Caco-2 (cell line): Measurements from ENCODE around the gene COQ4. TPM values are rescaled to one million over a fixed set of nuclear protein-coding genes. Genes with fewer than 3 reads are reported as not detected.
A peak's percentile ranks its signal among the peaks of the same experiment; 100 is the strongest.

Experiments
- Bru-seq: library from RNA; stranded (reverse); fragments of 400-500 nt; gene quantifications from one replicate; lab custom pipeline; 2021; lab: Mats Ljungman, UMichigan
- BruChase-seq, 2 experiments: library from RNA; stranded (reverse); fragments of 400-500 nt; gene quantifications; one replicate each; lab custom pipeline; 2021; lab: Mats Ljungman, UMichigan
- BruUV-seq: library from RNA; stranded (reverse); fragments of 400-500 nt; replicated peaks from 2 replicates; lab custom pipeline; 2021; lab: Mats Ljungman, UMichigan
- CTCF ChIA-PET: fragments of 300-600 bp; sonication (Branson Sonifier 250); formaldehyde crosslinking; loops from one replicate; lab custom pipeline; 2022; ENCODE audit warnings: antibody characterized with exemption; lab: Charles Lee
- POLR2A ChIA-PET: fragments of 300-600 bp; sonication (Branson Sonifier 250); formaldehyde crosslinking; loops from one replicate; lab custom pipeline; 2022; ENCODE audit warnings: antibody characterized with exemption; lab: Charles Lee
- DNase-seq, 2 experiments: peaks; one replicate each; pipeline versions ENCODE4 v3.0.0 to v3.0.0-alpha.2; 2020 to 2022
- H3K27me3 ChIP-seq: replicated peaks from 2 replicates; pipeline ENCODE4 v1.6.0; 2011; ENCODE audit warnings: low read length; ENCODE audit not compliant: control insufficient read depth, insufficient read depth
- H3K36me3 ChIP-seq: 2 replicates; pipeline ENCODE4 v1.5.1; 2011; ENCODE audit warnings: low read length; ENCODE audit not compliant: control insufficient read depth, insufficient read depth
- H3K4me1 ChIP-seq: fragments of 250-450 bp; sonication (Bioruptor Pico); 2 replicates; pipeline ENCODE4 v1.5.1; 2020; ENCODE audit warnings: mild to moderate bottlenecking
- H3K4me3 ChIP-seq: 2 replicates; pipeline ENCODE4 v1.5.1; 2011; ENCODE audit warnings: low read depth, mild to moderate bottlenecking, control low read depth, low read length
- H3K9me3 ChIP-seq: fragments of 250-450 bp; sonication (Bioruptor Pico); 2 replicates; pipeline ENCODE4 v1.5.1; 2020; ENCODE audit warnings: mild to moderate bottlenecking, moderate library complexity
- H3K27ac Mint-ChIP-seq: one replicate; pipeline ENCODE4 v1.8.0; 2022; ENCODE audit warnings: mixed read lengths; ENCODE audit not compliant: unreplicated experiment
- H3K27me3 Mint-ChIP-seq: one replicate; pipeline ENCODE4 v1.8.0; 2022; ENCODE audit warnings: mixed read lengths; ENCODE audit not compliant: insufficient read depth, unreplicated experiment
- H3K36me3 Mint-ChIP-seq: one replicate; pipeline ENCODE4 v1.8.0; 2022; ENCODE audit warnings: mild to moderate bottlenecking, mixed read lengths; ENCODE audit not compliant: insufficient read depth, unreplicated experiment
- H3K4me1 Mint-ChIP-seq: one replicate; pipeline ENCODE4 v1.8.0; 2022; ENCODE audit warnings: low read depth, mixed read lengths; ENCODE audit not compliant: unreplicated experiment
- H3K4me3 Mint-ChIP-seq: one replicate; pipeline ENCODE4 v1.8.0; 2022; ENCODE audit warnings: mild to moderate bottlenecking, moderate library complexity, mixed read lengths; ENCODE audit not compliant: unreplicated experiment
- H3K9me3 Mint-ChIP-seq: one replicate; pipeline ENCODE4 v1.8.0; 2022; ENCODE audit warnings: mixed read lengths; ENCODE audit not compliant: unreplicated experiment
- intact Hi-C: fragments of 100-400 bp; cut with micrococcal nuclease; formaldehyde crosslinking; loops from one replicate; pipeline ENCODE4 v1.10.0; 2022; ENCODE audit not compliant: unreplicated experiment
- long read RNA-seq: library from polyadenylated mRNA; stranded (forward); transcript quantifications from one replicate; pipeline ENCODE4 v2.0.0, GENCODE V29; 2022
- total RNA-seq: library from RNA; stranded (reverse); gene quantifications from 2 replicates; pipeline ENCODE4 v1.2.3, GENCODE V29; 2022
- TF ChIP-seq, protein P1 (sequence below), 2 experiments: fragments of 200-600 bp in 1 of 2; IDR thresholded peaks; 1 replicate in 1 of 2; 2 replicates in 1 of 2; pipeline versions ENCODE4 v1.5.1 to v1.8.0; 2011 to 2022; ENCODE audit warnings: antibody characterized with exemption in 1 of 2, control low read depth in 1 of 2, inconsistent platforms in 1 of 2, low read depth in 1 of 2, low read length in 1 of 2, mild to moderate bottlenecking in 1 of 2, moderate library complexity in 1 of 2; ENCODE audit not compliant: insufficient read depth in 1 of 2, severe bottlenecking in 1 of 2, unreplicated experiment in 1 of 2

COQ4 gene
- total RNA-seq (48.9 and 49.5 TPM in 2 replicates), Bru-seq, nascent RNA (percentile 73 among the genes with signal in this experiment), BruChase-seq, experiment 1, labeled RNA remaining after a 2-hour chase (percentile 77 among the genes with signal in this experiment), BruChase-seq, experiment 2, labeled RNA remaining after a 6-hour chase (percentile 77 among the genes with signal in this experiment)
- long read RNA-seq, transcript COQ4-201 (7 exons, 1,548 nt), result major isoform, 28 of 75 reads
- long read RNA-seq, transcript COQ4-205 (2 exons, 956 nt), result minor isoform, 22 of 75 reads
- long read RNA-seq, partial matches to known transcripts, result 6 of 75 reads
- long read RNA-seq, other reads (novel, unspliced or antisense), result 13 of 75 reads

DNA sequence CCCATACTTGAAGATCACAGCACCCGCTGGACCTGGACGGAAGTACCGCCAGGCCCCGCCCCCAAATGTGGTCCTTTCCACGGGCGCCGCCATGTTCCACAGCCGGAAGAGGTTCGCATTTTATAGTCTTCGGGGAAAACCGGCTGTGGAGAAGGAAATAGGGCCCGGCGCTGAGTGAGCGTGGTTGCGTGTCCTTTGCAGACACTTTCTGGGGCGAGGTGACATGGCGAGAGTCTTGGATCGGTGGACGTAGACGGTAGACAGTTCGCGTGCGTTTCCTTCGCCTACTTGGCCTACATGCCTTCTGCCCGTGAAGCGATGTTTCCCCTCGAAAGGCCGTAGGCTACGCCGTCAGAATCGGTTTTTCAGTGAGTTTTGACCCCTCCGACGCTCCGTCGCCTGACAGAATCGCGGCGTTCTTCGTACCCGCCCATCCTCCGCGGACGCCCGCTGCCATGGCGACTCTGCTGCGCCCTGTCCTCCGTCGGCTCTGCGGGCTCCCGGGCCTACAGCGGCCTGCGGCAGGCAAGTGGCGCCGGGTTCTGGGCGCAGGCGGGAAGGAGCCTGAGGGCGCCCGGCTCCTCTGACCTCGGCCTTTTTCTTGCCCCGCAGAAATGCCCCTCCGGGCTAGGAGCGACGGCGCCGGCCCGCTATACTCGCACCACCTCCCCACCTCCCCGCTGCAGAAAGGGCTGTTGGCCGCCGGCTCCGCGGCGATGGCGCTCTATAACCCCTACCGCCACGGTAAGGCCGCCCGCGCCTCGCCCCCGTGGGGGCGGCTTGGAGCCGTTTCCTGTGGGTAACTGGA lies at the start of gene COQ4, which contains the start of gene TRUB2:
Gene COQ4 (plus strand): TSS at position 436 of the 808 bp plus-strand sequence. CDS start 20 bp downstream, at position 456.
Gene TRUB2 (minus strand): TSS at position 44 of the 808 bp plus-strand sequence. CDS start 39 bp downstream, at position 5.
- Histone ChIP-seq H3K27me3 (no peaks in the 10 kb centered on the region), H3K4me3 (peak within 1 kb of the TSS; percentile 83), H3K4me1 (0 out of 2 replicates have a peak, but pooled peaks cover 4% of the 10 kb centered on the region), H3K36me3 (no peaks in the 10 kb centered on the region), H3K9me3 (no peaks in the 10 kb centered on the region)
- TSS peak; percentile 71 for BruUV-seq
- peak within 1 kb of the TSS; percentile 91 for H3K4me3 Mint-ChIP-seq
- peaks cover 1% of the 10 kb centered on the region for H3K4me1 Mint-ChIP-seq
- intact Hi-C loops, result loop anchor here (1.0 kb wide), 1 partner anchor 19 kb away; no protein-coding TSS in a partner anchor
- peak within 1 kb of the TSS; percentile 96 for H3K27ac Mint-ChIP-seq
- TF ChIP-seq, protein P1, sequence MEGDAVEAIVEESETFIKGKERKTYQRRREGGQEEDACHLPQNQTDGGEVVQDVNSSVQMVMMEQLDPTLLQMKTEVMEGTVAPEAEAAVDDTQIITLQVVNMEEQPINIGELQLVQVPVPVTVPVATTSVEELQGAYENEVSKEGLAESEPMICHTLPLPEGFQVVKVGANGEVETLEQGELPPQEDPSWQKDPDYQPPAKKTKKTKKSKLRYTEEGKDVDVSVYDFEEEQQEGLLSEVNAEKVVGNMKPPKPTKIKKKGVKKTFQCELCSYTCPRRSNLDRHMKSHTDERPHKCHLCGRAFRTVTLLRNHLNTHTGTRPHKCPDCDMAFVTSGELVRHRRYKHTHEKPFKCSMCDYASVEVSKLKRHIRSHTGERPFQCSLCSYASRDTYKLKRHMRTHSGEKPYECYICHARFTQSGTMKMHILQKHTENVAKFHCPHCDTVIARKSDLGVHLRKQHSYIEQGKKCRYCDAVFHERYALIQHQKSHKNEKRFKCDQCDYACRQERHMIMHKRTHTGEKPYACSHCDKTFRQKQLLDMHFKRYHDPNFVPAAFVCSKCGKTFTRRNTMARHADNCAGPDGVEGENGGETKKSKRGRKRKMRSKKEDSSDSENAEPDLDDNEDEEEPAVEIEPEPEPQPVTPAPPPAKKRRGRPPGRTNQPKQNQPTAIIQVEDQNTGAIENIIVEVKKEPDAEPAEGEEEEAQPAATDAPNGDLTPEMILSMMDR (IDR thresholded peaks at IDR 0.05; ENCODE audit: insufficient read depth in 1 of 2, low read depth in 1 of 2, low read length in 1 of 2, severe bottlenecking in 1 of 2, unreplicated experiment in 1 of 2), result no peak
- ChIA-PET POLR2A (no interaction called here), CTCF (no interaction called here)
- H3K36me3 Mint-ChIP-seq, result peaks cover 30% of the 10 kb centered on the region
- DNase-seq, result peak; percentile 92 to 94
- no peaks in the 10 kb centered on the region for H3K9me3 Mint-ChIP-seq
- H3K27me3 Mint-ChIP-seq, result no peaks in the 10 kb centered on the region

DNA sequence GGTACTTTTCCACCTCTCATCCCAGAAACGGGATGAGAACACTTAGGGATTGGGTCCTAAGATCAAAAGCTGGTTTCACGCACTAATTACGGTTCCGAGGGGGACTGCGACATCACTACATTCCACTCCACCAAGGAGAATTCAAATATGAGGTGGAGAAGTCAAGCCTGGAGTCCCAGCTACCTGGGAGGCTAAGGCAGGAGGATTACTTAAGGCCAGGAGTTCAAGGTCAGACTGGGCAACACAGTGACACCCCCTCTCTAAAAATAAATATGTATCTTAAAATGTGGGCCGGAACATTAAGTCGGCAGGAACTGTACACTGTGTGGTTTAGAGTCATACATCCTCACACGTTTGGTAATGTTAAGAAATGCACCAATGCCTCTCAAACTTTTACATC lies 48.4 kb upstream of the COQ4 start:
- CTCF ChIA-PET, result no interaction called here
- no peaks in the 10 kb centered on the region for H3K9me3 Mint-ChIP-seq
- POLR2A ChIA-PET, result no interaction called here
- H3K36me3 Mint-ChIP-seq, result peaks cover 65% of the 10 kb centered on the region
- Histone ChIP-seq H3K9me3 (no peaks in the 10 kb centered on the region), H3K4me1 (peaks cover 5% of the 10 kb centered on the region), H3K27me3 (no peaks in the 10 kb centered on the region), H3K36me3 (peaks cover 2% of the 10 kb centered on the region; the same call in 1 of the 2 replicates), H3K4me3 (no peak overlapping the region)
- BruUV-seq, result no TSS peak
- TF ChIP-seq, protein P1 (IDR thresholded peaks at IDR 0.05; ENCODE audit: insufficient read depth in 1 of 2, low read depth in 1 of 2, low read length in 1 of 2, severe bottlenecking in 1 of 2, unreplicated experiment in 1 of 2), result no peak
- intact Hi-C loops, result no loop called here
- no peak for DNase-seq
- peaks cover 18% of the 10 kb centered on the region for H3K4me1 Mint-ChIP-seq
- H3K27ac Mint-ChIP-seq, result peak overlapping the region; percentile 27
- no peak overlapping the region for H3K4me3 Mint-ChIP-seq
- peaks cover 2% of the 10 kb centered on the region for H3K27me3 Mint-ChIP-seq
